Measurements from ENCODE around the gene CSTPP1. TPM values are rescaled to one million over a fixed set of nuclear protein-coding genes. Genes with fewer than 3 reads are reported as not detected.

Gene CSTPP1
- total RNA-seq, 1 donor from 2014 or later: 29.9 TPM

DNA sequence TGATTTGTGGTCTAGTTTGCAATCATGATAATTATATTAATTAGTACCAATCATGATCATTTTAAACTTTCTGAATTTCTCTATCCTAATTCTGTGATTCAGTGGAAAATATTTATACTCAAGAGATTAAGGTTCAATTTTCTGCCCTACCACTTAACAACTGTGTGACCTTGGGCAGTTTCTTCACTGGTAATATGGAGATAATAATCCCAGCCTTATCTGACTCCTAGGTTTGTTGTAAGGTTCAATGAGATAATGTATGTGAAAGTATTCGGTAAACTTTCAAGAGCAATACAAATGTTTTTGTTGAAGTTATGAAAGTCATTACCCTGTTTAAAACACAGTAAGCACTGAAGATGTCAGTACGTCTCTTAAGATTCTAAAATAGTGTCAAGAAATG lies 36.3 kb downstream of the CSTPP1 start:
- DNase-seq (no peak), ATAC-seq (ENCODE audit: low read depth) (no peak)
- Mint-ChIP-seq H3K27ac (no peak overlapping the region), H3K4me1 (no peaks in the 10 kb centered on the region), H3K4me3 (no peak overlapping the region), H3K36me3 (ENCODE audit: low read depth) (no peaks in the 10 kb centered on the region), H3K27me3 (no peaks in the 10 kb centered on the region), H3K9me3 (no peaks in the 10 kb centered on the region)
- TF ChIP-seq, protein P1, sequence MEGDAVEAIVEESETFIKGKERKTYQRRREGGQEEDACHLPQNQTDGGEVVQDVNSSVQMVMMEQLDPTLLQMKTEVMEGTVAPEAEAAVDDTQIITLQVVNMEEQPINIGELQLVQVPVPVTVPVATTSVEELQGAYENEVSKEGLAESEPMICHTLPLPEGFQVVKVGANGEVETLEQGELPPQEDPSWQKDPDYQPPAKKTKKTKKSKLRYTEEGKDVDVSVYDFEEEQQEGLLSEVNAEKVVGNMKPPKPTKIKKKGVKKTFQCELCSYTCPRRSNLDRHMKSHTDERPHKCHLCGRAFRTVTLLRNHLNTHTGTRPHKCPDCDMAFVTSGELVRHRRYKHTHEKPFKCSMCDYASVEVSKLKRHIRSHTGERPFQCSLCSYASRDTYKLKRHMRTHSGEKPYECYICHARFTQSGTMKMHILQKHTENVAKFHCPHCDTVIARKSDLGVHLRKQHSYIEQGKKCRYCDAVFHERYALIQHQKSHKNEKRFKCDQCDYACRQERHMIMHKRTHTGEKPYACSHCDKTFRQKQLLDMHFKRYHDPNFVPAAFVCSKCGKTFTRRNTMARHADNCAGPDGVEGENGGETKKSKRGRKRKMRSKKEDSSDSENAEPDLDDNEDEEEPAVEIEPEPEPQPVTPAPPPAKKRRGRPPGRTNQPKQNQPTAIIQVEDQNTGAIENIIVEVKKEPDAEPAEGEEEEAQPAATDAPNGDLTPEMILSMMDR (IDR thresholded peaks at IDR 0.05): no peak
- intact Hi-C loops (cut with micrococcal nuclease): no loop called here
- ChIA-PET CTCF (no interaction called here), POLR2A (no interaction called here)

DNA sequence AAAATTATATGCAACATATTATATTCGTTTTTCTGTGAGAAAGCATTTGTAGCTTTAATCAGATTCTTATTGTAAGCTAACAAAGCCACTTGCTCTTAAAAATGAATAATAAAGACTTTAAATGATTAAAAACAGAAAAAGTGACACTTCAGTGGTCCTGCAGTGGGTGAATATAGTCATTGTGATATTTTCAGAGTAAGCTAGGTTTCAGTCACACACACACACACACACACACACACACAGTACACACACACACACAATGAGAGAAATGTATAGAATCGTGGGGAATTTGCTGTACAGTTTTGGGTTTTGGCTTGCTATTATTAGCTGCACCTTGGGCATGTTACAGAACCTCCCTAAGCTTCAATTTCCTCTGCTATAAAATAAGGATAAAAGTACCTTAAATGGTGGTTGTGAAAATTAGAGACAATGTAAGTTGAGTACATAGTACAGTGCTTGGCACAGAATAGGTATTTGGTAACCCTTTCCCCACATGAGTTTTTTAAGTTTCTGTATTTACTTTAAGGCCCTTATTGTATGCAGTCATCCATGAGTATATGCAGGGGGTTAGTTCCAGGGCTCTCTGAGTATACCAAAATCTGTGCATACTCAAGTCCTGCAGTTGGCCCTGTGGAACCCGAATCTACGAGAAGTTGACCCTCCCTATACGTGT lies 39.8 kb downstream of the CSTPP1 start:
- H3K36me3 Mint-ChIP-seq (ENCODE audit: low read depth): no peaks in the 10 kb centered on the region
- H3K9me3 Mint-ChIP-seq: no peaks in the 10 kb centered on the region
- DNase-seq (no peak), ATAC-seq (ENCODE audit: low read depth) (no peak)
- no peaks in the 10 kb centered on the region for H3K27me3 Mint-ChIP-seq
- ChIA-PET CTCF (no interaction called here), POLR2A (interaction anchor here (0.7 kb wide), 1 partner anchor 610 kb away, joined by 4 read pairs; no protein-coding TSS in a partner anchor)
- H3K27ac Mint-ChIP-seq: no peak overlapping the region
- no peak overlapping the region for H3K4me3 Mint-ChIP-seq
- intact Hi-C loops (cut with micrococcal nuclease): no loop called here
- TF ChIP-seq, protein P1 (IDR thresholded peaks at IDR 0.05): no peak
- peaks cover 5% of the 10 kb centered on the region for H3K4me1 Mint-ChIP-seq

DNA sequence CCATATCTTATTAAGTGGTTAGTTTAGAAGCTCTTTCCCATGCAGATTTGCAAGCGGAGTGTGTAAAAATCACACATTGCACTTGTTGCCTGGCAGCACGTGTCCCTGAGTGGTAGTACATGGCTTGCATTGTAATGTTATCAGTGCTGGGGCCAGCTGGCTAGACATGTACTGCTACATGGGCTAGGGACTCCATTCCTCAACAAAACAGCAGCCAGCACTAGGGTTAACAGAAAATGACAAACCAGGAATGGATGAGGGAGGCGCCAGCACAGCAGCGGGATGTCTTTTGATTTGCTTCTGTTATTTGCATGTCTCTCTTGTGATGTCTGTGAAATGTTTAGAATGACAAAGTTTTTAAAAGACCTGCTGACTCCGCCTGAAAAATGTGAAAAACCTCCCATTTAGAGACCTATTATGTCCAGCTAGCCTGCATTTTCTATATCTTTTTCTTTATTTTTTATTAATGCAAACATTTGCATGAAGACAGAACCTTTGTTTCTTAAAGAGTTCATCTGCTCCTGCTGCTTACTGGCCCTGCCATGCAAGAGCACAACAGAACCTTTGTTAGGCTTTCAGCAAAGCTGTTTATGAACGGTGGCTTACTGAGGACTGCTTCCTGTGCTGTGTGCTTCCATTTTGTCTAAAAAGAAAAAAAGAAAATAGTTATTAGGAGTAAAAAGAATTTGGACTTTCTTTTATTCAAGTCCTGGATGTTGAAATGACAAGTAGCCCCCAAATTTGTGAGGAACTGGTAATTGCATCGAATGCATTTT lies 40.7 kb downstream of the CSTPP1 start:
- H3K4me1 Mint-ChIP-seq: peaks cover 5% of the 10 kb centered on the region
- no peak overlapping the region for H3K4me3 Mint-ChIP-seq
- ChIA-PET POLR2A (no interaction called here), CTCF (no interaction called here)
- intact Hi-C loops (cut with micrococcal nuclease): no loop called here
- ATAC-seq (ENCODE audit: low read depth) (no peak), DNase-seq (no peak)
- no peaks in the 10 kb centered on the region for H3K36me3 Mint-ChIP-seq (ENCODE audit: low read depth)
- H3K27me3 Mint-ChIP-seq: no peaks in the 10 kb centered on the region
- H3K9me3 Mint-ChIP-seq: no peaks in the 10 kb centered on the region
- TF ChIP-seq, protein P1 (IDR thresholded peaks at IDR 0.05): no peak
- H3K27ac Mint-ChIP-seq: no peak overlapping the region

DNA sequence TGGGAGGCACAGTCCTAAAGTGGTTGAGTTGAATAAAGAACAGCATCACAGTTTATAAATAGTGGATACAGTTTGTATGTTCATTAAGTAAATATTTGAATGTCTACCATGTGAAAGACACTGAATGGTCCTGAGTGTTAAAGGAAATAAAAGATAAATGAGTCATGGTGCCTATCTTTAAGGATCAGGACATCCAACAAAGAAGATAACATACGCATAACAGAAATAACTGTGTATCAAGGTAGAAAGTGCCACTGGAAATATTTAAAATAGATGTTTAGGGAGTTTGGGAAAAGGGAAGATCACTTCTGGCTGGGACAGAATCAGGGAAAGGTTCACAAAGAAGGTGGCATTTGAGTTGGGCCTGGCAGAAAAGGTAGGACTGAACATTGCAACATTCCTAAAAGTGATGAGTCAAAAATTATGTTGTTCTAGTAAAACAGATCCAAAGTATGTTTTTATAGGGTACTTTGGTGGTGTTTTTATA lies 41.5 kb downstream of the CSTPP1 start:
- Mint-ChIP-seq H3K4me1 (peaks cover 5% of the 10 kb centered on the region), H3K27me3 (no peaks in the 10 kb centered on the region), H3K9me3 (no peaks in the 10 kb centered on the region), H3K27ac (no peak overlapping the region), H3K36me3 (ENCODE audit: low read depth) (no peaks in the 10 kb centered on the region), H3K4me3 (no peak overlapping the region)
- TF ChIP-seq, protein P1 (IDR thresholded peaks at IDR 0.05): no peak
- ChIA-PET CTCF (no interaction called here), POLR2A (no interaction called here)
- DNase-seq (no peak), ATAC-seq (ENCODE audit: low read depth) (no peak)
- intact Hi-C loops (cut with micrococcal nuclease): no loop called here

DNA sequence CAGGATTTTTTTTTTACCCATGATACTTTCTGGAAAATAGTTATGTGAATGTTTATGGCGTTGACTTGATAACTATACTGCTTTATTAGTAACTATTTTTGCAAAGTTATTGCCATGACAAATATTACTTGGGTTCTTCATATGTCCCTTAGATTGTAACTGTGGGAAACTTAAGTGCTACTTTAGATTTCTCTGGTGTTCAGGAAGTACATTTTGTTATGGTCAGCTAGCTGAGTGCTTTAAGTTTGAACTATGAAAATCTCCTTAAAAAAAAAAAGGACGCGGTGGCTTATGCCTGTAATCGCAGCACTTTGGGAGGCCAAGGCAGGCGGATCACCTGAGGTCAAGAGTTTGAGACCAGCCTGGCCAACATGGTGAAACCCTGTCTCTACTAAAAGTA lies 42.8 kb downstream of the CSTPP1 start:
- no peaks in the 10 kb centered on the region for H3K9me3 Mint-ChIP-seq
- TF ChIP-seq, protein P1 (IDR thresholded peaks at IDR 0.05): no peak
- H3K27me3 Mint-ChIP-seq: no peaks in the 10 kb centered on the region
- no peaks in the 10 kb centered on the region for H3K36me3 Mint-ChIP-seq (ENCODE audit: low read depth)
- no peak overlapping the region for H3K27ac Mint-ChIP-seq
- intact Hi-C loops (cut with micrococcal nuclease): no loop called here
- no peak for DNase-seq
- no peak for ATAC-seq (ENCODE audit: low read depth)
- H3K4me1 Mint-ChIP-seq: peaks cover 5% of the 10 kb centered on the region
- ChIA-PET CTCF (no interaction called here), POLR2A (no interaction called here)
- H3K4me3 Mint-ChIP-seq: no peak overlapping the region
